COR-L47 (cell line): ENCODE measurements around the gene IFNL1.
"Not testable (repeated sequence)": the region's sequence is repeated elsewhere in the genome, so short reads cannot be mapped to it uniquely, and the experiment has no call there.

Experiments used
- DNase-seq: peaks from one replicate; lab custom pipeline; 2025; lab: John Stamatoyannopoulos, UW

The IFNL1 gene

DNA sequence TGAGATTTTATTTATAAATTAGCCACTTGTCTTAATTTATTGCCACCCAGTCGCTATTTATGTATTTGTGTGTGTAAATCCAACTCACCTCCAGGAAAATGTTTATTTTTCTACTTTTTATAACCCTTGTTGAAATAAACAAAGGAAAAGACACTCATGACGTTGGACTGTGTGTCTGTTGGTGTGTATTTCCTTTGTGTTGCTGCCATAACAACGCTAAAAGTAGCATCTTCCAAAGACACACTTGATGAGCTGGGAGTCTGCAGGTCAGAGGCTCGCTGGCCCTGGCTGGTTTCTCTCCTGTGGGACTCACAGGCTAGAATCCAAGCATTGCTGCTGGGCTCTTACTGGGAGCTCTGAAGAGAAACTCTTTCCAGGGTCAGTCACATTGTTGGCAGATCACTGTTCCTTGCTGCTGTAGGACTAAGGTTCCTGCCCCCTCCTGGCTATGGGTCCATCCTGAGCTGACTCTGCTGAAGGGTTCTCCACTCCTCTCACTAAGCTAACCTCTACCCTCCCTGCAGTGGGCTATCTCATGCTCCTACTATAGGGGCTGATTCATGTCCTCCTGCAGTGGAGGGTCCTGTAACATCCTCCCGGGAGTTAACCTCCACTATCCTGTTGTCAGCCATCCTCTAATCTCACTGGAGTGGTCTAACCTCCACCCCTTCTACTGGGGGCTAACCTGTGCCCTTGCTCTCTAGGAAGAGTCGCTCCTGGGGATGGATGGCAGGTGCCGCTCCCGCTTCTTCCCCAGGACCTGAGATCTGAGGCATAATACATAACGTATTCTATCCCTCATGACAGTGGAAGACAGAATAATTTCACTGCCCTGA lies 26.0 kb upstream of the IFNL1 start:
- no peak for DNase-seq

DNA sequence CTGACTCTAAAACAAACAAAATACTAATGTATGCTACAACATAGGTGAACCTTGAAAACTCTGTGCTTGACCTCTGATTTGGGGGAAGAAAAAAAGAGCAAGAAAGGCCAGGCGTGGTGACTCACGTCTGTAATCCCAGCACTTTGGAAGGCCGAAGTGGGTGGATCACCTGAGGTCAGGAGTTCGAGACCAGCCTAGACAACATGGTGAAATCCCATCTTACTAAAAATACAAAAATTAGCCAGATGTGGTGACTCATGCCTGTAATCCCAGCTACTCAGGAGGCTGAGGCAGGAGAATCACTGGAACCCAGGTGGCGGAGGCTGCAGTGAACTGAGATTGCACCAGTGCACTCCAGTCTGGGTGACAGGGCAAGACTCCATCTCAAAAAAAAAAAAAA lies 22.3 kb upstream of the IFNL1 start:
- not testable (repeated sequence) for DNase-seq

DNA sequence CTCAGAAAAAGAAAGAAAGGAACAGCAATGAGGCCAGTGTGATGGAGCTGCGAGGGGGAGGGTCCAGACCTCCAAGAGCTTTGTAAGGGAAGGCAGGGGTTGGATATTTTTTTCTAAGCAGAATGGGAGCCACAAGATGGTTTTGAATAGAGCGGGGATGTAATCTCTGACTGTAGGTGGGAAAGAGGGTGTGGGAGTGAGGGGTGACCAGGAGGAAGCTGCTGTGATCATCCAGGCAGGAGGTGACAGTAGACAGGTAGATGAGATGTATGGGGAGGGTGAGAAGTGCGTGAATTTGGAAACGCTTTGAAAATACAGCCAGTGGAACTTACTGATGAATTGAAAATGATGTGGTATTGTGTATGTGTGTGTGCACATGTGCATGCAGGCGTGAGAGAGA lies 20.6 kb upstream of the IFNL1 start:
- no peak for DNase-seq

DNA sequence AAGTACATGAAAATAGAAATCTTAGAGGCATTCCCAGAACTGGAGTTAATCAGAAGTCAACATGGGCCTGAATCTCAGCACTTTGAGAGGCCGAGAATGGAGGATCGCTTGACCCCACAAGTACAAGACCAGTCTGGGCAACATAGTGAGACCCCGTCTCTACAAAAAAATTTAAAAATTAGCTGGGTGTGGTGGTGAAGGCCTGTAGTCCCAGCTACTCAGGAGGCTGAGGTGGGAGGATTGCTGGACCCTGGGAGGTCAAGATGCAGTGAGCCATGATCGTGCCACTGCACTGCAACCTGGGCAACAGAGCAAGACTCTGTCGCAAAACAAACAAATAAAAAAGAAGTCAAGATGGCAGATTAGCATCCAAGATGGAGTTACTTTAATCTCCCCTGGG lies 19.5 kb upstream of the IFNL1 start:
- no peak for DNase-seq

DNA sequence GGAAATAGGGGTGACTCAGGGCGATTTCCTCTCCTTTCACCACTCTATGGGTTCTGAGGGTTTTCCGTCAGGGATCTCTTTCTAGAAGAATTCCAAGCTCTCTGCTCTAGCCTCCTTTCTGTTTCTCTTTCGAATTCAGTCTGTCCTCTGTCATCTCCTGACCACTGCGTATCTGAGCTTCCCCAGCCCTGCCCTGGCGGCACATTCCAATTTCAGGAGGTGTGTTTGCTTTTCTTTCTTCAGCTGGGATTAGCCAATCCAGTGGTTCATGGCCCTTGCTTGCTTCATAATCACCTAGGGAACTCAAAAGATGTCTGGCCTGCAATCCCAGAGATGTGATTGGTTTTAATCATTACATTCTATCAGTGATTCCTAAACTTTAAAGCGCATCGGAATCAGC lies 18.6 kb upstream of the IFNL1 start:
- DNase-seq, result no peak

DNA sequence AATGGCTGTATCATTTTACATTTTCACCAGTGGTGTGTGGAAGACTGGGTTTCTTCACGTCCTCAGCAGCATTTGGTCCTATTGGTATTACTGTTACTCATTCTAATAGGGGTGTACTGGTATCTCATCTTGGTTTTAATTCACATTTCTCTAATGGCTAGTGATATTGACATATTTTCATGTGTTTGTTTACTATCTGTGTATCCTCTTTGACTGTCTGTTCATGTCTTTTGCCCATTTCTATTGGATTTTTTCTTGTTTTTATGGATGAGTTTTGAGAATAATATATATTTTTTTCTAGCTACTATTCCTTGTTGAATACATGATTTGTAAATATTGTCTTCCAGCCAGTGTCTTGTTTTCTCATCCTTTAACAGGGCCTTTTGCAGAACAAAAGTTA lies 14.2 kb upstream of the IFNL1 start:
- DNase-seq, result no peak

DNA sequence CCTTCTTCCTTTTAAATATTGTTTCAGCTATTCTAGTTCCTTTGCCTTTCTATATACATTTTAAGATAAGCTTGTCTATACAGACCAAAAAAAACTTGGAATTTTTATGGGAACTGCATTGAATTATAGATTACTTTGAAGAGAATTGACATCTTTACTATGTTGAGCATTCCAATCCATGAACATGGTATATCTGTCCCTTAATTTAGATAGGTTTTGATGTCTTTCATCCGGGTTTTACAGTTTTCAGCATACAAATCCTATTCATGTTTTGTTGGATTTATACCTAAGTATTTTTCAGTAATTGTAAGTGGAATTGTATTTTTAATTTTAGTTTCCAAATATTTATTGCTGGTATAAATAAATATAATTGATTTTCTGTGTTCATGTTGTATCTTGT lies 12.2 kb upstream of the IFNL1 start:
- no peak for DNase-seq

DNA sequence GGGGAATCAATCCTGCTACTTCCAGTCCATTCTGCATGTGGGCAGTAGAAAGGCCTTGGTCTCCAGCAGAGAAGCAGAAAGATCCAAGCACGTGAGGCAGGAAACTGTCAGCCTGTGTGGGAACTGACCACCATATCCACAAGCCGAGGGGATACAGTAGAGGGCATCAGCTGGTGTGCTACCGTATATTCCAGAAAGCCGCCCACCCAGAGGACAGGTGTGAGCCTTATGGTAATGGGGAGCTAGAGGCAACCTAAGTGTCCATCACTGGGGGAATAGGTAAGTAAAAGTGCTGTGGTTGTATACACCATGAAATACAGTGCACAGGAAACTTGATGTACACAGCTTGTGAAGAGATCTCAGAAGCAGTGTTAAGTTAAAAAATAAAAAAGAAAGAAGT lies 2.8 kb upstream of the IFNL1 start:
- no peak for DNase-seq

DNA sequence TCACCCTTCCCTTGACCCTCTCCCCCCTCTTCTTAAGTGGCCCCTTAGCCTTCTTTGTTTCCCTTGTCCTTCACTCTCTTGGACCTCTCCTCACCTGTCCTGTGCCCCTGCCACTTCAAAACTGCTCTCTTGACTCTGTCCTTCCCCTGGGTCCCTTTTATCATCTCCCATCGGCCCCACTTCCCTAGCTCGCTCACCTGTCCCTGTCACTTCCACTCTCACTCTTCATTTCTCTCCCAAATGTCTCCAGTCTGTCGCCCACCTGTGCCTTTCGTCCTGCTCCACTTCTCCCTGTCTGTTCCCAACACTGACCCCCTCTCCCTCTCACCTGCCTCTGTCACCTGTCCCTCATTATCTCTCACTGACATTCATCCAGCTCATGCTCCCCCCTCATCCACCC lies 699 bp downstream of the IFNL1 start:
- DNase-seq, result no peak

DNA sequence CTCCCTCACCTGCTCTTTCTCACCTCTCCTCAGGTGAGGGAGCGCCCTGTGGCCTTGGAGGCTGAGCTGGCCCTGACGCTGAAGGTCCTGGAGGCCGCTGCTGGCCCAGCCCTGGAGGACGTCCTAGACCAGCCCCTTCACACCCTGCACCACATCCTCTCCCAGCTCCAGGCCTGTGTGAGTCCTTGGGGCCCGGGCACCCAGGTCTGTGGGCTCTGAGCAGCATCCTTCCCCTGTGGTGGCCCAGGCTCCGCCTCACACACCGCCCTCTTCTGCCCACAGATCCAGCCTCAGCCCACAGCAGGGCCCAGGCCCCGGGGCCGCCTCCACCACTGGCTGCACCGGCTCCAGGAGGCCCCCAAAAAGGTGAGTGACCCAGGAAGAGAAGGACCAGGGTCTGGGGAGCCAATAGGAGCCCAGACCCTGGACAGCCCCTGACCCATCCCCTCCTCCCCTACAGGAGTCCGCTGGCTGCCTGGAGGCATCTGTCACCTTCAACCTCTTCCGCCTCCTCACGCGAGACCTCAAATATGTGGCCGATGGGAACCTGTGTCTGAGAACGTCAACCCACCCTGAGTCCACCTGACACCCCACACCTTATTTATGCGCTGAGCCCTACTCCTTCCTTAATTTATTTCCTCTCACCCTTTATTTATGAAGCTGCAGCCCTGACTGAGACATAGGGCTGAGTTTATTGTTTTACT lies 1.9 kb downstream of the IFNL1 start:
- DNase-seq, result no peak

DNA sequence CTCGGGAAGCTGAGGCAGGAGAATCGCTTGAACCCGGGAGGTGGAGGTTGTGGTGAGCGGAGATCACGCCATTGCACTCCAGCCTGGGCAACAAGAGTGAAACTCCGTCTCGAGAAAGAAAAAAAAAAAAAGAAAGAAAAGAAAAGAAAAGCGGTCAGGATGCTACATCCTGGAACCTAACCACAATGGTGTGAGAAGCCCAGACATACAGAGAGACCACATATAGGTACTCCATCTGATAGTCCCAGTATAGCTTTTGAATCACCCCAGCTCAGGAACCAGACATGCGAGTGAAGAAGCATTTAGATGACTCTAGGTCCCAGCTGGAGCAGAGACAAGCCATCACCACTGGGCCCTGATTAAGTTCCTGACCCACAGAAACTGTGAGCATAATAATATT lies 3.2 kb downstream of the IFNL1 start:
- no peak for DNase-seq

DNA sequence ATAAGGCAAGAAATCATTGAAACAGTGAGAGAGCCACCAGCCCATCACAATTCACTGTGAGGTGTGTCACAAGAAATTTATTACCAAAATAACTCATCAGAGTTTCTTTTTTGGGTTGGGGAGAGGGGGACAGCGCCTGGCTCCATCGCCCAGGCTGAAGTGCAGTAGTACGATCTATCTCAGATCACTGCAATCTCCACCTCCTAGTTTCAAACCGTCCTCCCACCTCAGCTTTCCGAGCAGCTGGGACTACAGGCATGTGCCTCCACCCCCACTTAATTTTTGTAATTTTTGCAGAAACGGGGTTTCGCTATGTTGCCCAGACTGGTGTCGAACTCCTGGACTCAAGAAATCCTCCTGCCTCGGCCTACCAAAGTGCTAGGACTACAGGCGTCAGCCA lies 3.6 kb downstream of the IFNL1 start:
- no peak for DNase-seq

DNA sequence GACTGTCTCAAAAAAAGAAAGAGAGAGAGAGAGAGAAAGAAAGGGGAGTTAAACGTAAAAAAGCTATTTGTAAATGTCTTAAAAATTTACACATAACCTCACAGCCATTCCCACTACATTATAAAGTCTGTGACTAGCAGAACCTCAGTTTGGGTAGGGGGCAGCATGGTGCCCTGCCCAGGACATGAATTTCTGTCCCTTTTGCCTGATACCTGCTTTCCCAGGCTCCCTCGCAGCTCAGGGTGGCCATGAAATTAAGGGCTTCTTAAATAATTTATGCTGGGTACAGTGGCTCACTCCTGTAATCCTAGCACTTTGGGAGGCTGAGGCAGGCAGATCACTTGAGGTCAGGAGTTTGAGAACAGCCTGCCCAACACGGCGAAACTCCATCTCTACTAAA lies 4.8 kb downstream of the IFNL1 start:
- no peak for DNase-seq

DNA sequence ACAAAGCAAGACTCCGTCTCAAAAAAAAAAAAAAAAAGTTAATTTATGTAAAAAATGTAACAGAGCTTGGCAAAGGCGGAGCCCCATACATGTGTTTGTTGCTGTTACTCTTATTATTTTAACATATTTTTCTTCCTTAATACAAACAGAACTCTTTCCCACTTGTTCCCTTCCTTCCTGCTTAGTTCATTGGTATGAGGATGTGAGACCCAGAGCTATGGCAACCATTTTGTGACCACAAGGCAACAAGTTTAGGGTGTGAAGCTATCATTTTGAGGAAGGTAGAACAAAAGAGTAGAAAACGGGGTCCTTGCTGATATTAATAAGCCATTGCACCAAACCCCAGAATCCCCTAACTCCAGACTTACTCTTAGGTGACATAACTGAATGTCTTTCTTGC lies 5.4 kb downstream of the IFNL1 start:
- DNase-seq, result no peak

DNA sequence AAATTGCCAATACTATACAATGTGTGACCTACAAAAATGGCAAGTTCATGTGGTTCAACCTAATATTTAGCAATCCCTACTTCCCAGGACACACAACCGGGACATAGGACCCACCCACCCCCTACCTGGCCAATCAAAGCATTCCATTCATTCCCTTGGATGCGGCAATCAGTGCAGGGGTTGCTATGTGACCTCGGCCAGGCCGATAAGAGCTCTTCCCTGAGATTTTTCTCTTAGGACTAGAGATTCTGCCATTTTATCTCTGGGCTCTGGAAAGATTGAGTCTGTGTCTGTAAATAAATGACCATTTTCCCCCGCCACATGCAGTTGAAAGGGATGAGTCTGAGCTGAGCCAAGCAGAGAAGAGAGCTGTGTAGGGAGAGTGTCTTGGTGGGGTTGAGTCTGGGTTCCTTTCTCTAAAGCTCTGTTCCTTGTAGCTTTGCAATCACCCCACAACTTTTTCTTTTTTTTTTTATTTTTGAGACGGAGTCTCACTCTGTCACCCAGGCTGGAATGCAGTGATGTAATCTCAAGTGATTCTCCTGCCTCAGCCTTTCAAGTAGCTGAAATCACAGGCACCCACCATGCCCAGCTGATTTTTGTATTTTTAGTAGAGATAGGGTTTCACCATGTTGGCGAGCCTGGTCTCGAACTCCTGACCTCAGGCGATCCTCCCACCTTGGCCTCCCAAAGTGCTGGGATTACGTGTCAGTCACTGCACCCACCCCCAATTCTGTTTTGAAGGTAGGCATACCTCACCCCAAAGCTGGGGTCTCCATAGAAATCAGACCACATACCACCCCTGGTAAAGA lies 7.4 kb downstream of the IFNL1 start:
- DNase-seq, result no peak

DNA sequence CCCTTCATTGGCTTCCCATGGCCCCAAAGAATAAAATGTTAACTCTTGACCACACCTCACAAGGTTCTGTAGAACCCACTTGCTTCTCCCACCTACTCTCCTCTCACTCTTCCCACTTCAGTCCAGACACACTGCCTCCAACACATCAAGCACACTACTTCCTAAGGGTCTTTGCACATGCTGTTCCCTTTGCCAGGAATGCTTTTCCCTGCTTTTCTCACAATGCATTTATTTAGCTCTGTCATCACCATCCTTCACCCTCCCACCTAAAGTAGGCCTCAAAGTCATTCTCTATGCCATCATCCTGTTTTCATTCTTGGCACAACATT lies 7.9 kb downstream of the IFNL1 start:
- no peak for DNase-seq

DNA sequence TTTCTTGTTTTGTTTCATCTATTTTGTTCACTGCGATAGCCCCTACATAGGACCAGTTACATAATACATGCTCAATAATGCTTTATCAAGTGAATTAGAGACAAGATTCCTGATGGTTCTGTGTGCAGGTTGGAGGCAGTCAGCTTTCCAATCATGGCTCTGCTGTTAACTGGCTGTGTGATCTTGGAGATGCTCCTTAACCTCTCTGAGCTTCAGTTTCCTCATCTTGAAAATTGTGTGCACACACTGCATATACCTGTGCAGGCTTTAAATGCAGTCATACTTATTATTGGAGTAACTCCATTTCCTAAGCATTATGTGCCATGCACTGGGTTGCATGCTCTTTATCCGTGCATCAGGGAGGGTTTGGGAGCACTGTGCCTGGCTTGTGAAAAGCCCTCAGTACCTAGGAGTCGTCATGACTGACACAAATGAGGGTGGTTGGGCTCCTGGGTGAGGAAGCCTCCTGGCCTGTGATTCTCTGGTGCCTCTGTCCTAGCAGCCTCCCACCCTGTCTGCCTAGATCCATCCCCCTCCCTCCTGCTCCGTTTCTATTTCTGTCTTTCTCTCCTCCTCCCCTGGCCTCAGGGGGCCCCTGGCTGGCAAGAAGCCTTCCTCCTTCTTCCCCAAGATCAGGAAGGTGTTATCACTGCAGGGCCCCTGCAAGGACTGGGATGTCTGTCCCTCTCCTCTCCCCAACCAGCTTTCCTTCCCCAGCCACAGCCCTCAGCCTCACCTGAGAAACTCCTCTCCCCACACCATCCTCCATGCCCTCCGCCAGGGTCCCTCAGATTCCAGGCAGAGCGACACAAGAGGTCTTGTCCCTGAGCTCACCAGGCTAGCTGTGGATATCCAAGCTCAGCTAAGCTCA lies 8.7 kb downstream of the IFNL1 start:
- no peak for DNase-seq

DNA sequence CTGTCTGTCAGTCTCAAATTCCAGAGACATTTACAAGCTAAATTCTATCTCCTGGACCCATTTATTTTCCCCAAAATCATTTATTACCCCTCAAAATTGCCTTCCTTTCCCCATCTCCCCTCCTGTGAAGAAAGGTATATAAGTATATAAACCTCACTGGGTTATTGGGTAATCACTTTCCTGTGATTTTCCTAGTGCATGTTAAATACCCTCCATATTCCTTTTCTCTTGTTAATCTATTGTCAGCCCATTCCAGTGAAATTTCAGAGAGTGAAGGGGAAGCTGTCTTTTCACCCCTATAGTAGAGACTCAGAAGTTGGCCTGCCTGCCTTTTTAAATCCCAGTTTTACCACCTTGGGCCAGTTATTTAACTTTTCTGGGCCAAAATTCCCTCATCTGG lies 9.9 kb downstream of the IFNL1 start:
- DNase-seq, result no peak

DNA sequence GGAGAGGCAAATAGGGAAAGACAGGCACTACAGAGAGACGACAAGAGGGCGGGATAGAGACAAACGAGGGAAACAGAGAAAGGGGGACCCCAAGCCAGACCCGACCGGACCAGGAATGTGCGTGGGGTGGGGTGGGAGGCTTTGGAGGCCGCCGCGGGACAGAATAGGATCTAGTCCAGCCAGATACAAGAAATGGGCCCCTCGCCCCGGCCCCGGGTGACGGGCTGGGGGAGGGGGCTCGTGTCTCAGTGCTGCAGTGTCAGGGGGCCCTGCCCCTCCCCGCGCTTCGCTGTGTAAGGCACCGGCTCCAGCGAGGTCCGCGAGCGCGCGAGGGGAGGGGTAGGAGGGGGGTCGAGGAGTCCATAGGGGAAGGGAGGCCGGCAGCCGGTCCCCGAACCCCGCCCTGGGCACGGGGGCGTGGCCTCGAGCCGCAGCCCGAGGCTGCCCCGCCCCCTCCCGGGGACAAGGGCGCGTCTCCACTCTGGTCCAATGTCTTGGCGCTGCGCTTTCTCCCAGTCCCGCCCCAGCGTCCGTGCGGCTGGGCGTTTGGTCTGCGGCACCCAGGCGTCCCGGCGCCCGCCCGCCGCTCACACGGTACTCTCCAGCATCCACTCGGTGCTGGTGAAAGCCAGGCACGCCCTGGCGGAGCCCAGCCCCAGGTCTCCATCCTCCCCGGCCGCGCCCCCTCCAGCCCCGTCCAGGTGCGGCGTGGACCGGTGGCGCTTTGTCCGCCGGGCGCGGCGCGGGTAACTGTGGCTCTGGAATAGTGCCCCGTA lies 11.0 kb downstream of the IFNL1 start:
- peak; percentile 19 for DNase-seq

DNA sequence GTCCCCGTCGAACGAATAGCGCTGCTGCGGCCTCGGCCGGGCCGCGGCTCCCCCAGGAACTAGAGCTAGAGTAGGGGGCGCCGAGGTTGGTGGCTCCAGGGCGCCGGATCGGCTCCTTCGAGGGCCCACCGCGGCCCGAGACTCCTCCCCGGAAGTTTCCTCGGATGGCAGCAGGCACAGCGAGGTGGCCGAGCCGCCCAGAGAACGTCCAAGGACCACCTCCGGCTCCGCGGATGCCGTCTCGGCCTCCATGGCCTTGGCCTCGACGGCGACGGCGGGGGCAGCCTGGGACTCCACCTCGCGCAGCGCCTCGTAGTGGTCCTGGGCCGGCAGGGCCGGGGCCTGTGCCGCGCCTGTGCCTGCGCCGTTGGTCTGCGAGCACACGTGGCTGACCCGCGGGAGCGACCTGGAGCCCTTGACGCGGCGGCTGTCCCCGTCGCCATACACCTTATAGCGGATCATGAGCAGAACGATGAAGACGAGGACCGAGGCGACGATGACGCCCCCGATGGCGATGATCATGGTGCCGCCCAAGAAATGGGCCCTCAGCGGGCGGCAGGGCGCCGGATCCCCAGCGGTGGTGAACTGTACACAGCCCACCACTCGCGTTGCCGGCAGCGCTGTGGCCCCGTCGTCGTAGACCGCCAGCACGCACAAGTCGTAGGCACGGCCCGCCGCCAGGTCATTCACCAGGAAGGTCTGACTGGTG lies 11.8 kb downstream of the IFNL1 start:
- no peak for DNase-seq
